B cell (primary cell): ENCODE data around the gene CISD1. TPM values are rescaled to one million over a fixed set of nuclear protein-coding genes. Genes with fewer than 3 reads are reported as not detected.

Experiments used
- ATAC-seq: fragments of 200-7000 bp; cut with Tn5 transposase; one replicate; pipeline ENCODE4 v1.10.0; 2021; ENCODE audit warnings: low read depth, mild to moderate bottlenecking, moderate number of reproducible peaks, moderate library complexity
- CTCF ChIA-PET: fragments of 350-600 bp; sonication (Branson Sonifier 250); formaldehyde crosslinking; loops from one replicate; lab custom pipeline; 2021; ENCODE audit warnings: antibody characterized with exemption, inconsistent platforms; lab: Charles Lee
- POLR2A ChIA-PET: fragments of 350-600 bp; sonication (Branson Sonifier 250); formaldehyde crosslinking; loops from one replicate; lab custom pipeline; 2021; ENCODE audit warnings: antibody characterized with exemption; lab: Charles Lee
- DNase-seq: peaks from one replicate; pipeline ENCODE4 v3.0.0; 2013
- H2AFZ ChIP-seq: 2 replicates; pipeline ENCODE4 v1.6.1; 2012; ENCODE audit warnings: mild to moderate bottlenecking, low read depth, low read length; ENCODE audit not compliant: insufficient read depth, poor library complexity, severe bottlenecking
- H3K27ac ChIP-seq, 2 donors: 1 replicate in 1 of 2; 2 replicates in 1 of 2; pipeline ENCODE4 v1.5.1; 2012 to 2013; ENCODE audit warnings: low read length in 2 of 2, mild to moderate bottlenecking in 2 of 2, moderate library complexity in 1 of 2
- H3K27me3 ChIP-seq, 4 experiments: fragments of 200-600 bp in 1 of 4; sonication (generic) in 1 of 4; replicated peaks in 1 of 4; 1 replicate in 2 of 4; 2 replicates in 2 of 4; pipeline versions ENCODE4 v1.6.1 to v1.7.0; 2013 to 2016; ENCODE audit warnings: low read length in 3 of 4, mild to moderate bottlenecking in 2 of 4, mixed read lengths in 1 of 4, moderate library complexity in 1 of 4; ENCODE audit not compliant: insufficient read depth in 4 of 4, control insufficient read depth in 3 of 4; ENCODE audit errors: control extremely low read depth in 1 of 4
- H3K36me3 ChIP-seq, 2 experiments: replicated peaks in 1 of 2; 1 replicate in 1 of 2; 2 replicates in 1 of 2; pipeline versions ENCODE4 v1.6.1 to v1.7.1; 2013; ENCODE audit warnings: low read length in 1 of 2; ENCODE audit not compliant: insufficient read depth in 2 of 2, control insufficient read depth in 1 of 2; ENCODE audit errors: control extremely low read depth in 1 of 2, extremely low read depth in 1 of 2
- H3K4me1 ChIP-seq, 2 donors: fragments of 200-600 bp in 1 of 2; sonication (generic) in 1 of 2; 1 replicate in 1 of 2; 2 replicates in 1 of 2; pipeline versions ENCODE4 v1.5.1 to v1.6.1; 2013 to 2017; ENCODE audit warnings: low read length in 2 of 2; ENCODE audit not compliant: control insufficient read depth in 2 of 2, insufficient read depth in 2 of 2
- H3K4me2 ChIP-seq: replicated peaks from 2 replicates; pipeline ENCODE3; 2012; ENCODE audit warnings: mild to moderate bottlenecking, low read depth, low read length; ENCODE audit not compliant: poor library complexity, severe bottlenecking
- H3K4me3 ChIP-seq, 5 experiments: fragments of 200-600 bp in 1 of 5; sonication (generic) in 1 of 5; 1 replicate in 3 of 5; 2 replicates in 2 of 5; pipeline versions ENCODE4 v1.5.1 to v1.7.0; 2011 to 2016; ENCODE audit warnings: low read length in 4 of 5, mild to moderate bottlenecking in 4 of 5, low read depth in 2 of 5, control low read depth in 1 of 5, moderate library complexity in 1 of 5; ENCODE audit not compliant: insufficient read depth in 1 of 5; ENCODE audit errors: control extremely low read depth in 1 of 5, extremely low read depth in 1 of 5
- H3K79me2 ChIP-seq: fragments of 200-600 bp; sonication (generic); one replicate; pipeline ENCODE4 v1.6.0; 2016; ENCODE audit warnings: low read length; ENCODE audit not compliant: control insufficient read depth, insufficient read depth
- H3K9ac ChIP-seq: fragments of 200-600 bp; sonication (generic); 2 replicates; pipeline ENCODE4 v1.6.1; 2017; ENCODE audit warnings: mild to moderate bottlenecking, low read length, moderate library complexity
- H3K9me3 ChIP-seq, 3 donors: one replicate each; pipeline versions ENCODE4 v1.6.1 to v1.7.1; 2013; ENCODE audit warnings: low read length in 2 of 3; ENCODE audit not compliant: control insufficient read depth in 2 of 3, insufficient read depth in 1 of 3; ENCODE audit errors: control extremely low read depth in 1 of 3
- H4K20me1 ChIP-seq: 2 replicates; pipeline ENCODE4 v1.6.0; 2012; ENCODE audit warnings: mild to moderate bottlenecking, low read length; ENCODE audit not compliant: insufficient read depth, control insufficient read depth, poor library complexity, severe bottlenecking
- H3K27ac Mint-ChIP-seq: one replicate; pipeline ENCODE4 v1.8.0; 2021; ENCODE audit warnings: mixed read lengths
- H3K27me3 Mint-ChIP-seq: one replicate; pipeline ENCODE4 v1.8.0; 2021; ENCODE audit warnings: mixed read lengths
- H3K4me1 Mint-ChIP-seq: one replicate; pipeline ENCODE4 v1.8.0; 2021; ENCODE audit warnings: mixed read lengths
- H3K4me3 Mint-ChIP-seq: one replicate; pipeline ENCODE4 v1.8.0; 2021; ENCODE audit warnings: mixed read lengths
- H3K9me3 Mint-ChIP-seq: one replicate; pipeline ENCODE4 v1.8.0; 2022; ENCODE audit warnings: mixed read lengths; ENCODE audit not compliant: insufficient read depth
- EZH2 ChIP-seq: IDR thresholded peaks from 2 replicates; pipeline ENCODE4 v1.6.1; 2012; ENCODE audit warnings: borderline replicate concordance, low read depth, mild to moderate bottlenecking, moderate library complexity, low read length; ENCODE audit not compliant: insufficient read depth, poor library complexity, severe bottlenecking
- WGBS: methylation state at CpG from one replicate; pipeline ENCODE4 v1.1.5; 2013; ENCODE audit warnings: missing lambda C conversion rate; ENCODE audit not compliant: insufficient coverage; 5-methylcytosine and 5-hydroxymethylcytosine counted together
- intact Hi-C: fragments of 100-400 bp; cut with micrococcal nuclease; formaldehyde crosslinking; loops from one replicate; pipeline ENCODE4 v1.10.0; 2022
- polyA plus RNA-seq: library from polyadenylated mRNA; depleted of rRNA; stranded (reverse); fragments of >200 nt; gene quantifications from 2 replicates; pipeline ENCODE4 v1.2.3, GENCODE V29; 2012
- total RNA-seq, 2 donors: library from RNA; stranded (reverse); fragments of 120-200 nt in 1 of 2; gene quantifications; 1 replicate in 1 of 2; 2 replicates in 1 of 2; pipeline versions ENCODE4 v1.2.3 to v1.2.4, GENCODE V29; 2013 to 2022
- TF ChIP-seq, protein P1 (sequence below): fragments of 200-600 bp; IDR thresholded peaks from one replicate; pipeline ENCODE4 v1.8.0; 2022; ENCODE audit warnings: antibody characterized with exemption, mild to moderate bottlenecking

Gene CISD1
- total and polyA plus RNA-seq, 2 donors (not counting 1 experiment from before 2014, with no cell fraction given), result 6.6 to 7.3 TPM

DNA sequence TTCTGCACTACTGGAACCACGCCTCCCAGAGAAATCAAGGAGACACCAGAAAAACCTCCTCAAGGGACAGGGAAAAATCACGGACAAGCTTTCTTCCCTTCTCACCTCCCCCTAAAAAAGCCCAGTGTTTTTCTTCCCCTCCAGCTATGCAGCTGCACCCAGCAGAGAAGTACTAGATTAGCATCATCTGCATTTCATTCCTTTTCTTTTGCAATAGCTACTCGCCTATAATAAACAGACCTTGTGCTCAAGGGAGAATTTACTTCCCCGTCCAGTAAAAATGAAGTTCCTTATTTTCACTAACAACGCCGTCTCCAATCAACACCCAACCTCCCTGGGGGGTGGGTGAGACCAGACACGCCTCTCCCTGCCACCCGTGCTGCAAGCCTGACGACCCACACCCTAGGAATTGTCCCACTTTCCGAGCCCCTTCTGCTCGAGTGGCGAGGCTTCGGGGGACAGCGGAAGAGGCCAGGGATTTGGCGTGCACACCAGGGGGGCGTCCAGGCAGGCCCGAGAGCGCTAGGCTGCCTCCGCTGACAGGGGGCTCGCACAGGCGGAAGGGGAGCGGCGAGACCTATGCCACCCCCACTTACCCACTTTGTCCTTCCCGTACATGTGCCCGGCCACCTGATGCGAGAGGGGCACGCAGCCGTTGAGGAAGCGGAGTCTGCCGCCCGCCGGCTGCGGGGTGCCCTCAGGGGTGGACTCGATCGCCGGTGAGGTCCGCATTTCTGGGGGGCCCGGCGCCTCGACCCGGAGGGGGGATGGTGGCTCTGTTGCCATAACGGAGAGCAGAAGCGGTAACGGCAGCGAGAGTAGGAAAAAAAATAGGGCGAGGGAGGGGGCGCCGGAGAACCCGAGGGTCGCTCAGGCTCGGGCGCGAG, 1.9 kb upstream of the CISD1 start:
- TF ChIP-seq, protein P1, sequence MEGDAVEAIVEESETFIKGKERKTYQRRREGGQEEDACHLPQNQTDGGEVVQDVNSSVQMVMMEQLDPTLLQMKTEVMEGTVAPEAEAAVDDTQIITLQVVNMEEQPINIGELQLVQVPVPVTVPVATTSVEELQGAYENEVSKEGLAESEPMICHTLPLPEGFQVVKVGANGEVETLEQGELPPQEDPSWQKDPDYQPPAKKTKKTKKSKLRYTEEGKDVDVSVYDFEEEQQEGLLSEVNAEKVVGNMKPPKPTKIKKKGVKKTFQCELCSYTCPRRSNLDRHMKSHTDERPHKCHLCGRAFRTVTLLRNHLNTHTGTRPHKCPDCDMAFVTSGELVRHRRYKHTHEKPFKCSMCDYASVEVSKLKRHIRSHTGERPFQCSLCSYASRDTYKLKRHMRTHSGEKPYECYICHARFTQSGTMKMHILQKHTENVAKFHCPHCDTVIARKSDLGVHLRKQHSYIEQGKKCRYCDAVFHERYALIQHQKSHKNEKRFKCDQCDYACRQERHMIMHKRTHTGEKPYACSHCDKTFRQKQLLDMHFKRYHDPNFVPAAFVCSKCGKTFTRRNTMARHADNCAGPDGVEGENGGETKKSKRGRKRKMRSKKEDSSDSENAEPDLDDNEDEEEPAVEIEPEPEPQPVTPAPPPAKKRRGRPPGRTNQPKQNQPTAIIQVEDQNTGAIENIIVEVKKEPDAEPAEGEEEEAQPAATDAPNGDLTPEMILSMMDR, result no peak
- TF ChIP-seq EZH2, result no peak
- Histone ChIP-seq H4K20me1 (peaks cover 27% of the 10 kb centered on the region), H3K4me3 (peak overlapping the region; percentile 76 to 96 (median 78)), H3K4me2 (peak overlapping the region; percentile 91), H3K36me3 (no peaks in the 10 kb centered on the region), H3K27me3 (no peaks in the 10 kb centered on the region), H3K79me2 (peaks cover 71% of the 10 kb centered on the region), H2AFZ (peak overlapping the region; percentile 92), H3K27ac (peak overlapping the region; percentile 98), H3K9me3 (no peaks in the 10 kb centered on the region), H3K9ac (peak overlapping the region; percentile 92), H3K4me1 (peaks cover 25 to 38% of the 10 kb centered on the region in 2 donors)
- Mint-ChIP-seq H3K4me3 (peak overlapping the region; percentile 99), H3K9me3 (no peaks in the 10 kb centered on the region), H3K27me3 (no peaks in the 10 kb centered on the region), H3K4me1 (peaks cover 49% of the 10 kb centered on the region), H3K27ac (peak overlapping the region; percentile 100)
- ATAC-seq, result peak; percentile 16
- ChIA-PET POLR2A (no interaction called here), CTCF (interaction anchor here (1.2 to 2.1 kb wide), 3 partner anchors 32 to 117 kb away, joined by 4 to 9 read pairs (median 5); partner anchors contain the start of gene TFAM)
- WGBS, result 1% methylated on average over 52 of the region's 53 CpGs
- intact Hi-C loops, result loop anchor here (5.0 to 10.0 kb wide), 3 partner anchors 40 to 1968 kb away; partner anchors contain the start of gene CCDC6
- peak; percentile 85 for DNase-seq
